CD4-positive, alpha-beta T cell (primary cell): ENCODE results near the gene ZNF813. TPM values are rescaled to one million over a fixed set of nuclear protein-coding genes. Genes with fewer than 3 reads are reported as not detected.
"Not testable (repeated sequence)": the region's sequence is repeated elsewhere in the genome, so short reads cannot be mapped to it uniquely, and the experiment has no call there.

Experiments used
- ATAC-seq: fragments of 200-7000 bp; cut with Tn5 transposase; one replicate; pipeline ENCODE4 v1.10.0; 2022; ENCODE audit warnings: mild to moderate bottlenecking; ENCODE audit not compliant: poor library complexity
- CTCF ChIA-PET: fragments of 350-600 bp; sonication (Branson Sonifier 250); formaldehyde crosslinking; loops from one replicate; lab custom pipeline; 2021; ENCODE audit warnings: antibody characterized with exemption, inconsistent platforms; lab: Charles Lee
- POLR2A ChIA-PET: fragments of 350-600 bp; sonication (Branson Sonifier 250); formaldehyde crosslinking; loops from one replicate; lab custom pipeline; 2021; ENCODE audit warnings: antibody characterized with exemption, inconsistent platforms; lab: Charles Lee
- DNase-seq, 14 experiments: peaks; one replicate each; pipeline ENCODE4 v3.0.0-alpha.2; 2013 to 2020; ENCODE audit warnings: mixed read lengths in 2 of 14
- H3K27ac ChIP-seq, 2 donors: one replicate each; pipeline versions ENCODE4 v1.5.1 to v1.7.0; 2013; ENCODE audit warnings: low read length in 2 of 2, low read depth in 1 of 2, mild to moderate bottlenecking in 1 of 2
- H3K27me3 ChIP-seq, 2 experiments: 1 replicate in 1 of 2; 2 replicates in 1 of 2; pipeline versions ENCODE4 v1.6.1 to v1.7.0; 2013; ENCODE audit warnings: low read length in 2 of 2, control low read depth in 1 of 2, mild to moderate bottlenecking in 1 of 2, moderate library complexity in 1 of 2; ENCODE audit not compliant: insufficient read depth in 2 of 2, control insufficient read depth in 1 of 2
- H3K36me3 ChIP-seq: one replicate; pipeline ENCODE4 v1.6.1; 2013; ENCODE audit warnings: low read length, control low read depth; ENCODE audit not compliant: insufficient read depth
- H3K4me1 ChIP-seq: one replicate; pipeline ENCODE4 v1.6.1; 2013; ENCODE audit warnings: low read length, control low read depth; ENCODE audit not compliant: insufficient read depth
- H3K4me3 ChIP-seq: one replicate; pipeline ENCODE4 v1.5.1; 2013; ENCODE audit warnings: mild to moderate bottlenecking, low read length, moderate library complexity
- H3K9me3 ChIP-seq, 2 experiments: 1 replicate in 1 of 2; 2 replicates in 1 of 2; pipeline versions ENCODE4 v1.6.1 to v1.7.0; 2013; ENCODE audit warnings: low read length in 2 of 2, mild to moderate bottlenecking in 2 of 2, control low read depth in 1 of 2, moderate library complexity in 1 of 2; ENCODE audit not compliant: control insufficient read depth in 1 of 2, insufficient read depth in 1 of 2
- H3K27ac Mint-ChIP-seq: one replicate; pipeline ENCODE4 v1.8.0; 2020; ENCODE audit warnings: mixed read lengths
- H3K27me3 Mint-ChIP-seq: one replicate; pipeline ENCODE4 v1.8.0; 2021; ENCODE audit warnings: mixed read lengths
- H3K36me3 Mint-ChIP-seq: one replicate; pipeline ENCODE4 v1.8.0; 2021; ENCODE audit warnings: low read depth, mixed read lengths
- H3K4me1 Mint-ChIP-seq: one replicate; pipeline ENCODE4 v1.8.0; 2021; ENCODE audit warnings: low read depth, mixed read lengths
- H3K4me3 Mint-ChIP-seq: one replicate; pipeline ENCODE4 v1.8.0; 2020; ENCODE audit warnings: mild to moderate bottlenecking, mixed read lengths
- H3K9me3 Mint-ChIP-seq: one replicate; pipeline ENCODE4 v1.8.0; 2020; ENCODE audit warnings: mixed read lengths
- intact Hi-C, 2 experiments: fragments of 100-400 bp; cut with DNase I in 1 of 2; cut with micrococcal nuclease in 1 of 2; formaldehyde crosslinking; loops; one replicate each; pipeline versions ENCODE4 v1.15.1 to v1.9.0; 2023 to 2025; cut with DNase I, micrococcal nuclease
- total RNA-seq, 174 experiments: library from RNA in 2 of 174; stranded (reverse) in 2 of 174; gene quantifications; one replicate each; pipeline ENCODE4 v1.2.3 and lab custom pipeline; 2021 to 2026
- TF ChIP-seq, protein P1 (sequence below): fragments of 200-600 bp; IDR thresholded peaks from one replicate; pipeline ENCODE4 v1.8.0; 2022; ENCODE audit warnings: antibody characterized with exemption, mild to moderate bottlenecking

The ZNF813 gene
- total RNA-seq, 2 experiments from 2014 or later: 2.0 to 2.7 TPM

- Mint-ChIP-seq H3K27me3 (peaks cover 5% of the 10 kb centered on the region), H3K4me1 (peaks cover 5% of the 10 kb centered on the region), H3K4me3 (no peak overlapping the region), H3K27ac (no peak overlapping the region), H3K36me3 (peaks cover 4% of the 10 kb centered on the region), H3K9me3 (no peaks in the 10 kb centered on the region)
- TF ChIP-seq, protein P1, sequence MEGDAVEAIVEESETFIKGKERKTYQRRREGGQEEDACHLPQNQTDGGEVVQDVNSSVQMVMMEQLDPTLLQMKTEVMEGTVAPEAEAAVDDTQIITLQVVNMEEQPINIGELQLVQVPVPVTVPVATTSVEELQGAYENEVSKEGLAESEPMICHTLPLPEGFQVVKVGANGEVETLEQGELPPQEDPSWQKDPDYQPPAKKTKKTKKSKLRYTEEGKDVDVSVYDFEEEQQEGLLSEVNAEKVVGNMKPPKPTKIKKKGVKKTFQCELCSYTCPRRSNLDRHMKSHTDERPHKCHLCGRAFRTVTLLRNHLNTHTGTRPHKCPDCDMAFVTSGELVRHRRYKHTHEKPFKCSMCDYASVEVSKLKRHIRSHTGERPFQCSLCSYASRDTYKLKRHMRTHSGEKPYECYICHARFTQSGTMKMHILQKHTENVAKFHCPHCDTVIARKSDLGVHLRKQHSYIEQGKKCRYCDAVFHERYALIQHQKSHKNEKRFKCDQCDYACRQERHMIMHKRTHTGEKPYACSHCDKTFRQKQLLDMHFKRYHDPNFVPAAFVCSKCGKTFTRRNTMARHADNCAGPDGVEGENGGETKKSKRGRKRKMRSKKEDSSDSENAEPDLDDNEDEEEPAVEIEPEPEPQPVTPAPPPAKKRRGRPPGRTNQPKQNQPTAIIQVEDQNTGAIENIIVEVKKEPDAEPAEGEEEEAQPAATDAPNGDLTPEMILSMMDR: peak; percentile 86
- ChIA-PET CTCF (interaction anchor here (0.5 to 1.3 kb wide), 13 partner anchors 8 to 603 kb away, joined by 3 to 7 read pairs (median 3); no protein-coding TSS in a partner anchor), POLR2A (interaction anchor here (0.7 kb wide), 1 partner anchor 229 kb away, joined by 3 read pairs; no protein-coding TSS in a partner anchor)
- H3K4me1 ChIP-seq: peaks cover 3% of the 10 kb centered on the region
- no peak overlapping the region for H3K27ac ChIP-seq
- no peaks in the 10 kb centered on the region for H3K27me3 ChIP-seq
- no peak overlapping the region for H3K4me3 ChIP-seq
- no peaks in the 10 kb centered on the region for H3K36me3 ChIP-seq
- no peaks in the 10 kb centered on the region for H3K9me3 ChIP-seq
- intact Hi-C loops: loop anchor here (1.0 to 2.0 kb wide), 4 partner anchors 87 to 606 kb away; no protein-coding TSS in a partner anchor
- ATAC-seq: peak; percentile 93
- peak; percentile 49 to 86 (median 58) for DNase-seq
Observed at GRCh38 chr19:53424968-53425597, 42.5 kb upstream of the ZNF813 start.

- H3K27me3 Mint-ChIP-seq: no peaks in the 10 kb centered on the region
- peaks cover 8% of the 10 kb centered on the region for H3K9me3 Mint-ChIP-seq
- peak within 1 kb of the TSS; percentile 96 for H3K27ac Mint-ChIP-seq
- ChIA-PET POLR2A (interaction anchor here (1.0 kb wide), 1 partner anchor 236 kb away, joined by 3 read pairs; no protein-coding TSS in a partner anchor), CTCF (interaction anchor here (0.7 kb wide), 1 partner anchor 13 kb away, joined by 3 read pairs; no protein-coding TSS in a partner anchor)
- Histone ChIP-seq H3K9me3 (peaks cover 0 to 5% of the 10 kb centered on the region in 2 experiments), H3K36me3 (peaks cover 23% of the 10 kb centered on the region), H3K27ac (peak within 1 kb of the TSS; percentile 51 to 80), H3K4me1 (peaks cover 15% of the 10 kb centered on the region), H3K4me3 (peak within 1 kb of the TSS; percentile 88), H3K27me3 (no peaks in the 10 kb centered on the region)
- peak; percentile 94 to 99 (median 98) for DNase-seq
- peaks cover 50% of the 10 kb centered on the region for H3K36me3 Mint-ChIP-seq
- intact Hi-C loops: loop anchor here (1.0 to 5.0 kb wide), 6 partner anchors 34 to 235 kb away; partner anchors contain the start of genes ZNF765 (in 2 of the 2) and ZNF813 (in 2 of the 2)
- TF ChIP-seq, protein P1: no peak
- peak; percentile 96 for ATAC-seq
- H3K4me3 Mint-ChIP-seq: peak within 1 kb of the TSS; percentile 98
- H3K4me1 Mint-ChIP-seq: peaks cover 41% of the 10 kb centered on the region
Observed at GRCh38 chr19:53431399-53432087, 36.0 kb upstream of the ZNF813 start, which contains the start of gene ZNF761. Gene ZNF761 (plus strand): TSS chr19:53431984. CDS start chr19:53447269, 15,285 bp downstream.

DNA sequence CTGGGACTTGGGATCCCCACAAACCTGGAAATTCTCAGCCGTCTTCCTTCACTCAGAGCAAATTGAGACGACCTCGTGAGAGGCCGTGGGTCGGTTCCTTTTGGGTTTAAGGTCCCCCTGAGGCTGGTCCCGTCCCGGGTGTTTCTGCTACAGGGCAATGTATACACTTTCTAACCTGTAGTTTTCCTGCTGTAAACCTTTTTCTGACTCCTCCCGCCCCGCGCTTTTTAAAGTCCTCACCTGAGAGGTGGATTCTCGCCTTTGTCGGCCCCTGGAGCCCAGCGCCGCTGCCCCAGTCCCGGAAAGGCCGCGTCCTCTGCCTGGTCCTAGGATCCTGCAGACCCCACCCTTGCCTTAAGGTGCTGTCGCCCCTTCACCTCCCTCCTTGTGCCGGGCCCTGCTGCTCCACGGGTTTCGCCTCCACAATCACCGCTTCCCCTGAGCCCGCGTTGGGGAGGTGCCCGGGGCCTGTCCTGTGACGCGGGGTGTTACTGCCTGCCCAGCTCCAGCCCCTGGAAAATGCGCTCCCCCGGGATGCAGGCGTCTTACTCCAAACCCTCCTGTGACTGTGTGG is 35.4 kb upstream of the ZNF813 start:
- peaks cover 8% of the 10 kb centered on the region for H3K9me3 Mint-ChIP-seq
- peaks cover 56% of the 10 kb centered on the region for H3K36me3 Mint-ChIP-seq
- H3K4me3 ChIP-seq: peak overlapping the region; percentile 88
- H3K4me1 ChIP-seq: peaks cover 15% of the 10 kb centered on the region
- POLR2A ChIA-PET: interaction anchor here (1.5 kb wide), 1 partner anchor 38 kb away, joined by 5 read pairs; no protein-coding TSS in a partner anchor
- intact Hi-C loops: loop anchor here (5.0 kb wide), 2 partner anchors 35 to 235 kb away; partner anchors contain the start of gene ZNF765 (in 1 of the 2)
- H3K9me3 ChIP-seq: peaks cover 6 to 8% of the 10 kb centered on the region in 2 experiments
- TF ChIP-seq, protein P1: no peak
- peak overlapping the region; percentile 51 to 80 for H3K27ac ChIP-seq
- peak overlapping the region; percentile 96 for H3K27ac Mint-ChIP-seq
- DNase-seq (peak in 3 of 14 experiments; percentile 8 to 26 (median 8)), ATAC-seq (peak; percentile 43)
- H3K27me3 ChIP-seq: no peaks in the 10 kb centered on the region
- peaks cover 41% of the 10 kb centered on the region for H3K4me1 Mint-ChIP-seq
- H3K27me3 Mint-ChIP-seq: no peaks in the 10 kb centered on the region
- peak overlapping the region; percentile 98 for H3K4me3 Mint-ChIP-seq
- CTCF ChIA-PET: no interaction called here
- peaks cover 28% of the 10 kb centered on the region for H3K36me3 ChIP-seq

DNA sequence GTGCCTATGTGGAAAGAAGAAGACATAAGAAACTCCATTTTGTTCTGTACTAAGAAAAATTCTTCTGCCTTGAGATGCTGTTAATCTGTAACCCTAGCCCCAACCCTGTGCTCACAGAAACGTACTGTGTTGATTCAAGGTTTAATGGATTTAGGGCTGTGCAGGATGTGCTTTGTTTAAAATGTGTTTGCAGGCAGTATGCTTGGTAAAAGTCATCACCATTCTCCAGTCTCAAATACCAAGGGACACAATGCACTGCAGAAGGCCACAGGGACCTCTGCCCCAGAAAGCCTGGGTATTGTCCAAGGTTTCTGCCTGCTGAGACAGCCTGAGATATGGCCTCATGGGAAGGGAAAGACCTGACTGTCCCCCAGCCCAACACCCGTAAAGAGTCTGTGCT is 23.7 kb upstream of the ZNF813 start:
- ATAC-seq, H3K4me3 ChIP-seq, intact Hi-C loops, H3K27me3 Mint-ChIP-seq, H3K4me1 ChIP-seq, H3K27ac ChIP-seq, H3K4me3 Mint-ChIP-seq, CTCF ChIA-PET, DNase-seq, H3K27me3 ChIP-seq, H3K27ac Mint-ChIP-seq, POLR2A ChIA-PET, H3K4me1 Mint-ChIP-seq: not testable (repeated sequence)
- Mint-ChIP-seq H3K36me3 (peaks cover 97% of the 10 kb centered on the region), H3K9me3 (peaks cover 23% of the 10 kb centered on the region)
- H3K36me3 ChIP-seq: peaks cover 24% of the 10 kb centered on the region
- peaks cover 53 to 61% of the 10 kb centered on the region in 2 experiments for H3K9me3 ChIP-seq
